Heart left ventricle (tissue), 16 donors: Measurements from ENCODE around the gene CYTH4. TPM values are rescaled to one million over a fixed set of nuclear protein-coding genes. Genes with fewer than 3 reads are reported as not detected.

Source experiments
- ATAC-seq, 4 donors: fragments of 200-7000 bp; cut with Tn5 transposase; one replicate each; pipeline ENCODE4 v1.9.1; 2020 to 2022; ENCODE audit warnings: moderate library complexity in 4 of 4, mild to moderate bottlenecking in 3 of 4, moderate number of reproducible peaks in 1 of 4
- DNase-seq, 5 donors: peaks; one replicate each; pipeline ENCODE4 v3.0.0-alpha.2; 2020
- H3K27ac ChIP-seq, 12 donors: fragments of 200-600 bp; sonication (generic) in 4 of 12; one replicate each; pipeline versions ENCODE4 v1.5.0 to v1.8.0; 2016 to 2022; ENCODE audit warnings: mild to moderate bottlenecking in 2 of 12
- H3K27me3 ChIP-seq, 9 donors: fragments of 200-600 bp; sonication (generic) in 2 of 9; one replicate each; pipeline versions ENCODE4 v1.5.1 to v1.8.0; 2016 to 2022; ENCODE audit warnings: mild to moderate bottlenecking in 3 of 9
- H3K36me3 ChIP-seq, 9 donors: fragments of 200-600 bp; sonication (generic) in 2 of 9; one replicate each; pipeline versions ENCODE4 v1.5.0 to v1.8.0; 2018 to 2022; ENCODE audit warnings: mild to moderate bottlenecking in 2 of 9
- H3K4me1 ChIP-seq, 12 donors: fragments of 200-600 bp; sonication (generic) in 4 of 12; one replicate each; pipeline versions ENCODE4 v1.5.0 to v1.8.0; 2016 to 2022; ENCODE audit warnings: mild to moderate bottlenecking in 3 of 12
- H3K4me3 ChIP-seq, 12 donors: fragments of 200-600 bp; sonication (generic) in 4 of 12; one replicate each; pipeline versions ENCODE4 v1.5.0 to v1.8.0; 2017 to 2022; ENCODE audit warnings: mild to moderate bottlenecking in 9 of 12, moderate library complexity in 4 of 12
- H3K9me3 ChIP-seq, 12 donors: fragments of 200-600 bp; sonication (generic) in 4 of 12; one replicate each; pipeline versions ENCODE4 v1.5.0 to v1.8.0; 2016 to 2022; ENCODE audit warnings: mild to moderate bottlenecking in 1 of 12
- CTCF ChIP-seq, 12 donors: fragments of 200-600 bp; sonication (generic) in 4 of 12; IDR thresholded peaks; one replicate each; pipeline versions ENCODE4 v1.5.0 to v1.8.0; 2018 to 2022; ENCODE audit warnings: antibody characterized with exemption in 12 of 12, mild to moderate bottlenecking in 5 of 12
- POLR2A ChIP-seq, 2 donors: fragments of 450-650 bp; IDR thresholded peaks; one replicate each; pipeline ENCODE4 v1.6.1; 2017; ENCODE audit warnings: antibody characterized with exemption in 2 of 2, mild to moderate bottlenecking in 2 of 2, moderate library complexity in 2 of 2
- WGBS, 4 donors: extraction: QIAGEN DNeasy Blood & Tissue Kit in 2 of 4; methylation state at CpG; one replicate each; pipeline versions ENCODE4 v1.1.5 to v1.1.7; 2013 to 2018; 5-methylcytosine and 5-hydroxymethylcytosine counted together
- intact Hi-C, 10 donors: fragments of 100-400 bp; cut with DNase I; formaldehyde crosslinking; loops; one replicate each; pipeline versions ENCODE4 v1.11.1 to v1.14.2; 2022
- polyA plus RNA-seq, 2 donors: library from polyadenylated mRNA; stranded (reverse); fragments of 200-250 nt; gene quantifications; one replicate each; pipeline ENCODE4 v1.2.3, GENCODE V29; 2013
- total RNA-seq, 9 donors: library from RNA; depleted of rRNA in 2 of 9; stranded (reverse); fragments of >200 nt in 2 of 9; fragmentation: NEBNext Ultra II Directional in 3 of 9; extraction: Animal tissue kit (Norgen Biotek cat#: 25700) in 3 of 9; gene quantifications; one replicate each; pipeline versions ENCODE4 v1.1.0 to v1.2.4, GENCODE V29; 2016 to 2023
- donor health status: ischemic (EF 13 %, LVEDD 7.1; RV severe dilation, severe dysfunction).
- donor health status: healthy with polysubstance abuse.
- donor health status: DM: no; HTN: yes; CAD: no.
- donor health status: DM: no; HTN: no; CAD: no.
- donor health status: ischemic (EF 25% LVEDD 6.9; RV normal size, moderate dysfunction).
- donor health status: ischemic (EF 25% LVEDD 5.7; RV mildly dilated, moderate dysfunction).
- donor health status: healthy.
- donor health status: DM: yes; HTN: yes; CAD: no.
- donor health status: ischemic (EF 35%, LVEDD 5.7; RV mildly dilated, moderate dysfunction).
- donor health status: nonischemic (EF 11% LVEDD 7.7; RV severe dilation, severe dysfunction).
- donor health status: DM: yes; HTN: yes; CAD: no.
- donor health status: PGD.
- donor health status: ischemic (EF 29% LVEDD 5.4; RV normal size, mild dysfunction).
- donor health status: nonischemic (EF 23%, LVEDD 6.1; RV moderate dilation, normal function).

Gene CYTH4
- total and polyA plus RNA-seq, 11 donors, result 2.4 to 57.8 (median 4.3) TPM

- ATAC-seq (no peak), DNase-seq (no peak)
- Histone ChIP-seq H3K9me3 (no peaks in the 10 kb centered on the region), H3K27me3 (peaks cover 0 to 22% (median 0%) of the 10 kb centered on the region in 9 donors), H3K4me1 (no peaks in the 10 kb centered on the region), H3K4me3 (no peak overlapping the region), H3K27ac (no peak overlapping the region), H3K36me3 (no peaks in the 10 kb centered on the region)
- no peak for TF ChIP-seq POLR2A (IDR thresholded peaks at IDR 0.05)
- no peak for TF ChIP-seq CTCF (IDR thresholded peaks at IDR 0.05)
- intact Hi-C loops, result no loop called here
- 66 to 89% (median 73%) methylated on average over 3 of the region's 3 CpGs for WGBS, 4 donors
Measured at GRCh38 chr22:37362621-37363020, 80.3 kb downstream of the CYTH4 start.

- H3K4me3 ChIP-seq, result no peak overlapping the region
- DNase-seq, result no peak
- intact Hi-C loops, result no loop called here
- no peak overlapping the region for H3K27ac ChIP-seq
- peaks cover 0 to 17% (median 0%) of the 10 kb centered on the region in 9 donors for H3K27me3 ChIP-seq
- no peak for ATAC-seq
- no peaks in the 10 kb centered on the region for H3K9me3 ChIP-seq
- 73 to 81% (median 78%) methylated on average over 15 of the region's 15 CpGs for WGBS, 4 donors
- TF ChIP-seq POLR2A (IDR thresholded peaks at IDR 0.05) (no peak), CTCF (IDR thresholded peaks at IDR 0.05) (no peak)
- H3K4me1 ChIP-seq, result peaks cover 0 to 6% (median 0%) of the 10 kb centered on the region in 12 donors
- H3K36me3 ChIP-seq, result no peaks in the 10 kb centered on the region
Measured at GRCh38 chr22:37363261-37363992, 81.1 kb downstream of the CYTH4 start.

Other genes with a start within 250 kb of the CYTH4 start
- 10 to 100 TPM; 10.8 to 62.0 (median 17.3) TPM for gene KCTD17, start 230.8 kb upstream of the CYTH4 start, total RNA-seq
- gene KCTD17, start 230.8 kb upstream of the CYTH4 start, polyA plus RNA-seq, result 10 to 100 TPM; 17.1 to 27.3 TPM
- under 1 TPM in 1 of 9 donors, not detected in 8; 0.91 TPM for gene TMPRSS6, start 172.8 kb upstream of the CYTH4 start, total RNA-seq
- gene TMPRSS6, start 172.8 kb upstream of the CYTH4 start, polyA plus RNA-seq, result not detected
- gene IL2RB, start 132.6 kb upstream of the CYTH4 start, total RNA-seq, result 1 to 10 TPM in 2 of 9 donors, under 1 TPM in 6, not detected in 1; 0.09 to 8.7 (median 0.38) TPM
- under 1 TPM; 0.24 to 0.38 TPM for gene IL2RB, start 132.6 kb upstream of the CYTH4 start, polyA plus RNA-seq
- gene C1QTNF6, start 94.3 kb upstream of the CYTH4 start, total RNA-seq, result 10 to 100 TPM in 1 of 9 donors, 1 to 10 TPM in 6, under 1 TPM in 2; 0.31 to 11.9 (median 1.4) TPM
- gene C1QTNF6, start 94.3 kb upstream of the CYTH4 start, polyA plus RNA-seq, result 1 to 10 TPM in 1 of 2 donors, under 1 TPM in 1; 0.99 to 3.0 TPM
- gene SSTR3, start 70.0 kb upstream of the CYTH4 start, total RNA-seq, result under 1 TPM in 1 of 9 donors, not detected in 8; 0.07 TPM
- gene SSTR3, start 70.0 kb upstream of the CYTH4 start, polyA plus RNA-seq, result not detected
- gene RAC2, start 38.2 kb upstream of the CYTH4 start, total RNA-seq, result 10 to 100 TPM in 2 of 9 donors, 1 to 10 TPM in 7; 1.4 to 60.5 (median 3.8) TPM
- 1 to 10 TPM; 1.3 to 4.6 TPM for gene RAC2, start 38.2 kb upstream of the CYTH4 start, polyA plus RNA-seq
- under 1 TPM in 5 of 9 donors, not detected in 4; 0.02 to 0.72 (median 0.06) TPM for gene ELFN2, start 145.0 kb downstream of the CYTH4 start, total RNA-seq
- under 1 TPM; 0.01 to 0.04 TPM for gene ELFN2, start 145.0 kb downstream of the CYTH4 start, polyA plus RNA-seq
- 10 to 100 TPM in 4 of 9 donors, 1 to 10 TPM in 5; 5.8 to 25.6 (median 9.6) TPM for gene MFNG, start 203.9 kb downstream of the CYTH4 start, total RNA-seq
- gene MFNG, start 203.9 kb downstream of the CYTH4 start, polyA plus RNA-seq, result 10 to 100 TPM in 1 of 2 donors, 1 to 10 TPM in 1; 7.1 to 16.3 TPM
- gene CARD10, start 236.9 kb downstream of the CYTH4 start, total RNA-seq, result 10 to 100 TPM in 3 of 9 donors, 1 to 10 TPM in 6; 5.2 to 12.6 (median 8.1) TPM
- gene CARD10, start 236.9 kb downstream of the CYTH4 start, polyA plus RNA-seq, result 10 to 100 TPM in 1 of 2 donors, 1 to 10 TPM in 1; 7.8 to 13.9 TPM